PC-9 (cell line): ENCODE data around the gene GABRP. TPM values are rescaled to one million over a fixed set of nuclear protein-coding genes. Genes with fewer than 3 reads are reported as not detected.
"Not testable (repeated sequence)": the region's sequence is repeated elsewhere in the genome, so short reads cannot be mapped to it uniquely, and the experiment has no call there.

Experiments used
- BruUV-seq: library from RNA; stranded (reverse); fragments of 400-500 nt; replicated peaks from 2 replicates; lab custom pipeline; 2021; lab: Mats Ljungman, UMichigan
- CTCF ChIA-PET: fragments of 300-600 bp; sonication (Branson Sonifier 250); formaldehyde crosslinking; loops from one replicate; lab custom pipeline; 2022; ENCODE audit warnings: antibody characterized with exemption; lab: Charles Lee
- POLR2A ChIA-PET: fragments of 300-600 bp; sonication (Branson Sonifier 250); formaldehyde crosslinking; loops from one replicate; lab custom pipeline; 2022; ENCODE audit warnings: antibody characterized with exemption; ENCODE audit not compliant: unreplicated experiment; lab: Charles Lee
- DNase-seq, 2 experiments: peaks; one replicate each; pipeline versions ENCODE4 v3.0.0 to v3.0.0-alpha.2; 2015 to 2022; ENCODE audit warnings: mixed read lengths in 1 of 2
- H2AFZ ChIP-seq: fragments of 200-600 bp; sonication (generic); 2 replicates; pipeline ENCODE4 v1.8.1; 2017; ENCODE audit warnings: antibody characterized with exemption
- H3F3A ChIP-seq: fragments of 200-600 bp; sonication (generic); 2 replicates; pipeline ENCODE4 v1.8.1; 2017; ENCODE audit warnings: antibody characterized with exemption, mild to moderate bottlenecking, low read depth; ENCODE audit not compliant: insufficient read depth
- H3K27ac ChIP-seq: fragments of 200-600 bp; sonication (generic); 2 replicates; pipeline ENCODE4 v1.6.1; 2016; ENCODE audit warnings: mixed run types
- H3K27me3 ChIP-seq: fragments of 200-600 bp; sonication (generic); 2 replicates; pipeline ENCODE4 v1.6.1; 2016; ENCODE audit warnings: low read depth, mixed run types; ENCODE audit not compliant: insufficient read depth
- H3K36me3 ChIP-seq: fragments of 200-600 bp; sonication (generic); 2 replicates; pipeline ENCODE4 v1.6.1; 2016; ENCODE audit warnings: low read depth, mixed run types
- H3K4me1 ChIP-seq: fragments of 200-600 bp; sonication (generic); replicated peaks from 2 replicates; pipeline ENCODE4 v1.6.1; 2016; ENCODE audit warnings: mixed run types; ENCODE audit not compliant: insufficient read depth
- H3K4me2 ChIP-seq: fragments of 200-600 bp; sonication (generic); 2 replicates; pipeline ENCODE4 v1.6.1; 2017; ENCODE audit warnings: mixed run types
- H3K4me3 ChIP-seq: fragments of 200-600 bp; sonication (generic); 2 replicates; pipeline ENCODE4 v1.6.1; 2016; ENCODE audit warnings: mixed run types
- H3K79me2 ChIP-seq: fragments of 200-600 bp; sonication (generic); 2 replicates; pipeline ENCODE4 v1.6.1; 2017; ENCODE audit warnings: low read depth, mixed run types
- H3K9me2 ChIP-seq: fragments of 200-600 bp; sonication (generic); 2 replicates; pipeline ENCODE4 v1.8.1; 2017; ENCODE audit warnings: mild to moderate bottlenecking; ENCODE audit not compliant: insufficient read depth
- H3K9me3 ChIP-seq: fragments of 200-600 bp; sonication (generic); 2 replicates; pipeline ENCODE4 v1.8.1; 2016; ENCODE audit warnings: low read depth; ENCODE audit not compliant: insufficient read depth
- H4K20me1 ChIP-seq: fragments of 200-600 bp; sonication (generic); 2 replicates; pipeline ENCODE4 v1.8.1; 2017; ENCODE audit not compliant: insufficient read depth
- CTCF ChIP-seq: fragments of 200-600 bp; sonication (generic); conservative IDR thresholded peaks from 2 replicates; pipeline ENCODE4 v1.6.1; 2017; ENCODE audit warnings: mixed run types, antibody characterized with exemption, mild to moderate bottlenecking, moderate library complexity
- EZH2 ChIP-seq: fragments of 200-600 bp; sonication (generic); IDR thresholded peaks from 2 replicates; pipeline ENCODE4 v1.8.0; 2017; ENCODE audit warnings: antibody characterized with exemption, low read depth
- intact Hi-C: fragments of 100-400 bp; cut with micrococcal nuclease; formaldehyde crosslinking; loops from one replicate; pipeline ENCODE4 v1.10.0; 2022; ENCODE audit not compliant: unreplicated experiment
- total RNA-seq: library from RNA; stranded (reverse); gene quantifications from 2 replicates; pipeline ENCODE4 v1.2.3, GENCODE V29; 2021

The GABRP gene
- total RNA-seq, 1 experiment from 2014 or later = 2.1 TPM

DNA sequence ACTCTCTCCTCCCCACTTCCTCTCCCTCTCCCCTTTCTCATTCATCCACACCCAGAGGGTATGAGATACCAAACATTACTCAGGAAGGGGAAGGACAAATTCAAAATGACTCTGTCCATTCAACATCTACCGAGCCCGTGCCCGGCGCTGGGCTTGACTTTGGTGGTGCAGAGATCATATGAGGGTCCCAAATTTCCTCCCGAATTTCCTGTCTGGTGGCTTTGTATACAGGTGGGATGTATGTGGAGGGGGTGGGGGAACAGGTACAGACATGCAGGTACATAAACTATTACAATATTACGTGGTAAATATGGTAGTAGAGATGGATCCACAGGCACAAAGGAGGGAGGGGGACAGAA, 21.8 kb upstream of the GABRP start:
- POLR2A ChIA-PET = no interaction called here
- H3K36me3 ChIP-seq = no peaks in the 10 kb centered on the region
- H3K4me1 ChIP-seq = peaks cover 38% of the 10 kb centered on the region
- H2AFZ ChIP-seq = no peak overlapping the region
- H3F3A ChIP-seq = peaks cover 22% of the 10 kb centered on the region; the same call in 1 of the 2 replicates
- TF ChIP-seq CTCF = no peak
- TF ChIP-seq EZH2 = no peak
- no peak overlapping the region for H3K27ac ChIP-seq
- H3K9me3 ChIP-seq = no peaks in the 10 kb centered on the region
- no peaks in the 10 kb centered on the region for H3K27me3 ChIP-seq
- no TSS peak for BruUV-seq
- CTCF ChIA-PET = no interaction called here
- no peak overlapping the region for H3K4me2 ChIP-seq
- intact Hi-C loops = no loop called here
- no peaks in the 10 kb centered on the region for H4K20me1 ChIP-seq
- no peaks in the 10 kb centered on the region for H3K79me2 ChIP-seq
- no peak overlapping the region for H3K4me3 ChIP-seq
- H3K9me2 ChIP-seq = no peaks in the 10 kb centered on the region
- DNase-seq = no peak

DNA sequence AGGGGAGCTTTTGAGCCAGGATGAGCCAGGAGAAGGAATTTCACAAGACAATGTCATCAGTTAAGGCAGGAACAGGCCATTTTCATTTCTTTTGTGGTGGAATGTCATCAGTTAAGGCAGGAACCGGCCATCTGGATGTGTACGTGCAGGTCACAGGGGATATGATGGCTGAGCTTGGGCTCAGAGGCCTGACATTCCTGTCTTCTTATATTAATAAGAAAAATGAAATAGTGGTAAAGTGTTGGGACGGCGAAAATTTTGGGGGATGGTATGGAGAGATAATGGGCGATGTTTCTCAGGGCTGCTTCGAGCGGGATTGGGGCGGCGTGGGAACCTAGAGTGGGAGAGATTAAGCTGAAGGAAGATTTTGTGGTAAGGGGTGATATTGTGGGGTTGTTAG, 21.2 kb upstream of the GABRP start:
- intact Hi-C loops = not testable (repeated sequence)

GRCh38 chr5:170765868-170766267, 17.7 kb upstream of the GABRP start:
- H3K79me2 ChIP-seq, H3K4me3 ChIP-seq, H3K9me3 ChIP-seq, H2AFZ ChIP-seq, intact Hi-C loops, H3K36me3 ChIP-seq, DNase-seq, H3F3A ChIP-seq, BruUV-seq, H3K4me2 ChIP-seq, H3K9me2 ChIP-seq, H4K20me1 ChIP-seq, H3K27ac ChIP-seq, H3K27me3 ChIP-seq, CTCF ChIA-PET, POLR2A ChIA-PET: not testable (repeated sequence)
- H3K4me1 ChIP-seq = peaks cover 14% of the 10 kb centered on the region

More for the DNA sequence above, 21.2 kb upstream of the GABRP start:
- POLR2A ChIA-PET, H2AFZ ChIP-seq, H3K4me3 ChIP-seq, H3K27me3 ChIP-seq, H3K4me2 ChIP-seq, DNase-seq, BruUV-seq, H3K27ac ChIP-seq, H4K20me1 ChIP-seq, CTCF ChIA-PET, H3K79me2 ChIP-seq, H3K9me2 ChIP-seq, H3K9me3 ChIP-seq, H3K36me3 ChIP-seq: not testable (repeated sequence)
- H3K4me1 ChIP-seq = peaks cover 32% of the 10 kb centered on the region
- peaks cover 18% of the 10 kb centered on the region; the same call in 1 of the 2 replicates for H3F3A ChIP-seq

GRCh38 chr5:170769246-170769645, 14.3 kb upstream of the GABRP start:
- TF ChIP-seq CTCF = no peak
- no peak for TF ChIP-seq EZH2
- no peak overlapping the region for H3K4me3 ChIP-seq
- no peak overlapping the region for H2AFZ ChIP-seq
- BruUV-seq = no TSS peak
- H3K27ac ChIP-seq = no peak overlapping the region
- intact Hi-C loops = no loop called here
- H3K9me2 ChIP-seq = no peaks in the 10 kb centered on the region
- no peak overlapping the region for H3K4me2 ChIP-seq
- no peaks in the 10 kb centered on the region for H3K36me3 ChIP-seq
- no peaks in the 10 kb centered on the region for H3K79me2 ChIP-seq
- DNase-seq = no peak
- peaks cover 22% of the 10 kb centered on the region for H3K4me1 ChIP-seq
- ChIA-PET CTCF (no interaction called here), POLR2A (no interaction called here)
- no peaks in the 10 kb centered on the region for H3F3A ChIP-seq
- no peaks in the 10 kb centered on the region for H3K9me3 ChIP-seq
- H3K27me3 ChIP-seq = no peaks in the 10 kb centered on the region
- no peaks in the 10 kb centered on the region for H4K20me1 ChIP-seq
